ENCODE measurements around the gene SPEG. TPM values are rescaled to one million over a fixed set of nuclear protein-coding genes. Genes with fewer than 3 reads are reported as not detected.

SPEG gene
- total and polyA plus RNA-seq, 2 of the 13 experiments (the other 11 are each of a cell fraction or from before 2014, with no cell fraction given): 0.18 to 0.24 TPM

DNA sequence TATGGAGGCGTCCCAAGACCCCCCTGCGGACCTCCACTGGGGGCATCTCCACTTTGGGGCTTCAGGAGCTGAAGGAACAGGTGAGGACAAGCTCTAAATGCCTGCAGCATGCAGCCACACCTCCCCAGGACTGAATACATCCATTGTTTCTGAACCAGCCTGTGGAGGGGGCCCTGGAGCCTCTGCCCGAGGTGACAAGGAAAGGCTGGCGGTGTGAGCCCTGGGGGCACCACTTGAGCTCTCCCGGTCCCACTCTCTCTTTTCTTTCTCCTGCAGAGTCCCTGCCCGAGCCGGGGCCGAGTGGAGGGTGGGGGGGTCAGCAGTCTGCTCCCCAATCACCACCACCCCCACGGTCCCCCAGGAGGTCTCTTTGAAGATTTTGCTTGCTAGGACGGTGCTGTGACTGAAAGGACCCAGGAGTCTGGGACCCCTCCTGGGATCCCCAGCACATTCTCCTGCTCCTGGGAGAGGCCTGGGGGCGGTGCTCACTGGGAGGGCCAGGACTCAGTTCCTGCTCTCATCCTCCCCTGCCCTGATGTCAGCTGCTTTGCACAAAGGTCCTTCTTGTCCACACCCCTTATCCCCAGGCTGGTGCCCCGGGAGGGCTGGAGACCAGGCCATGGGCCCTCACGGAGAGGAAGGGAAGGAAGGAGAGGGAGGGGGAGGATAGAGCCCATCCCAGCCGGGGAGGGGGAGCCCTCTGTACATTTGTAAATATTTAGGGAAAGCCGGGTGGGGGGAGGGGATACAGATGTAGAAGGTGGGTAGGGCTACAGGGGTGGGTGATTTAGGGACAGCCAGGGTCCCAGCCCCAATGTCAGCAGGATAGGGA lies 103.2 kb downstream of the SPEG start (continued):
- TF ChIP-seq, protein P1, sequence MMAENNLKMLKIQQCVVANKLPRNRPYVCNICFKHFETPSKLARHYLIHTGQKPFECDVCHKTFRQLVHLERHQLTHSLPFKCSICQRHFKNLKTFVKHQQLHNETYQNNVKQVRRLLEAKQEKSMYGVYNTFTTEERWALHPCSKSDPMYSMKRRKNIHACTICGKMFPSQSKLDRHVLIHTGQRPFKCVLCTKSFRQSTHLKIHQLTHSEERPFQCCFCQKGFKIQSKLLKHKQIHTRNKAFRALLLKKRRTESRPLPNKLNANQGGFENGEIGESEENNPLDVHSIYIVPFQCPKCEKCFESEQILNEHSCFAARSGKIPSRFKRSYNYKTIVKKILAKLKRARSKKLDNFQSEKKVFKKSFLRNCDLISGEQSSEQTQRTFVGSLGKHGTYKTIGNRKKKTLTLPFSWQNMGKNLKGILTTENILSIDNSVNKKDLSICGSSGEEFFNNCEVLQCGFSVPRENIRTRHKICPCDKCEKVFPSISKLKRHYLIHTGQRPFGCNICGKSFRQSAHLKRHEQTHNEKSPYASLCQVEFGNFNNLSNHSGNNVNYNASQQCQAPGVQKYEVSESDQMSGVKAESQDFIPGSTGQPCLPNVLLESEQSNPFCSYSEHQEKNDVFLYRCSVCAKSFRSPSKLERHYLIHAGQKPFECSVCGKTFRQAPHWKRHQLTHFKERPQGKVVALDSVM (CRISPR knock-in tag; IDR thresholded peaks at IDR 0.05): no peak
- TF ChIP-seq, protein P2, sequence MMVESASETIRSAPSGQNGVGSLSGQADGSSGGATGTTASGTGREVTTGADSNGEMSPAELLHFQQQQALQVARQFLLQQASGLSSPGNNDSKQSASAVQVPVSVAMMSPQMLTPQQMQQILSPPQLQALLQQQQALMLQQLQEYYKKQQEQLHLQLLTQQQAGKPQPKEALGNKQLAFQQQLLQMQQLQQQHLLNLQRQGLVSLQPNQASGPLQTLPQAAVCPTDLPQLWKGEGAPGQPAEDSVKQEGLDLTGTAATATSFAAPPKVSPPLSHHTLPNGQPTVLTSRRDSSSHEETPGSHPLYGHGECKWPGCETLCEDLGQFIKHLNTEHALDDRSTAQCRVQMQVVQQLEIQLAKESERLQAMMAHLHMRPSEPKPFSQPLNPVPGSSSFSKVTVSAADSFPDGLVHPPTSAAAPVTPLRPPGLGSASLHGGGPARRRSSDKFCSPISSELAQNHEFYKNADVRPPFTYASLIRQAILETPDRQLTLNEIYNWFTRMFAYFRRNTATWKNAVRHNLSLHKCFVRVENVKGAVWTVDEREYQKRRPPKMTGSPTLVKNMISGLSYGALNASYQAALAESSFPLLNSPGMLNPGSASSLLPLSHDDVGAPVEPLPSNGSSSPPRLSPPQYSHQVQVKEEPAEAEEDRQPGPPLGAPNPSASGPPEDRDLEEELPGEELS (CRISPR knock-in tag; IDR thresholded peaks at IDR 0.05): peak; percentile 11; the same call in 1 of the 2 replicates
- TF ChIP-seq ZNF678 (CRISPR knock-in tag; IDR thresholded peaks at IDR 0.05) (0 out of 2 replicates have a peak, but pooled peaks have one; percentile 18), ZNF441 (CRISPR knock-in tag; IDR thresholded peaks at IDR 0.05; ENCODE audit: borderline replicate concordance) (no peak), ZNF121 (CRISPR knock-in tag; IDR thresholded peaks at IDR 0.05) (no peak), RBM22 (optimal IDR thresholded peaks at IDR 0.05; ENCODE audit: low read length) (peak; percentile 79), PAF1 (CRISPR knock-in tag; IDR thresholded peaks at IDR 0.05) (peak; percentile 65; the same call in 1 of the 2 replicates), STAG1 (CRISPR knock-in tag; IDR thresholded peaks at IDR 0.05) (peak; percentile 44), AGO1 (IDR thresholded peaks at IDR 0.05; ENCODE audit: low read depth, low read length, poor library complexity, severe bottlenecking) (peak; percentile 94), SMAD1 (CRISPR knock-in tag; IDR thresholded peaks at IDR 0.05; ENCODE audit: borderline replicate concordance, low read depth) (0 out of 2 replicates have a peak, but pooled peaks have one; percentile 7), ZNF724P (CRISPR knock-in tag; IDR thresholded peaks at IDR 0.05; ENCODE audit: borderline replicate concordance) (0 out of 2 replicates have a peak, but pooled peaks have one; percentile 30), HNRNPLL (IDR thresholded peaks at IDR 0.05; ENCODE audit: low read depth, low read length, poor library complexity, severe bottlenecking) (peak; percentile 17), SOX5 (CRISPR knock-in tag; IDR thresholded peaks at IDR 0.05; ENCODE audit: borderline replicate concordance) (peak; percentile 20; the same call in 1 of the 2 replicates)
- TF ChIP-seq, protein P3, sequence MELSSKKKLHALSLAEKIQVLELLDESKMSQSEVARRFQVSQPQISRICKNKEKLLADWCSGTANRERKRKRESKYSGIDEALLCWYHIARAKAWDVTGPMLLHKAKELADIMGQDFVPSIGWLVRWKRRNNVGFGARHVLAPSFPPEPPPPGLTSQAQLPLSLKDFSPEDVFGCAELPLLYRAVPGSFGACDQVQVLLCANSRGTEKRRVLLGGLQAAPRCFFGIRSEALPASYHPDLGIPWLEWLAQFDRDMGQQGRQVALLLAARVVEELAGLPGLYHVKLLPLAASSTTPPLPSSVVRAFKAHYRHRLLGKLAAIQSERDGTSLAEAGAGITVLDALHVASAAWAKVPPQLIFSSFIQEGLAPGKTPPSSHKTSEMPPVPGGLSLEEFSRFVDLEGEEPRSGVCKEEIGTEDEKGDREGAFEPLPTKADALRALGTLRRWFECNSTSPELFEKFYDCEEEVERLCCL (CRISPR knock-in tag; IDR thresholded peaks at IDR 0.05; ENCODE audit: borderline replicate concordance): no peak
- TF ChIP-seq, protein P4, sequence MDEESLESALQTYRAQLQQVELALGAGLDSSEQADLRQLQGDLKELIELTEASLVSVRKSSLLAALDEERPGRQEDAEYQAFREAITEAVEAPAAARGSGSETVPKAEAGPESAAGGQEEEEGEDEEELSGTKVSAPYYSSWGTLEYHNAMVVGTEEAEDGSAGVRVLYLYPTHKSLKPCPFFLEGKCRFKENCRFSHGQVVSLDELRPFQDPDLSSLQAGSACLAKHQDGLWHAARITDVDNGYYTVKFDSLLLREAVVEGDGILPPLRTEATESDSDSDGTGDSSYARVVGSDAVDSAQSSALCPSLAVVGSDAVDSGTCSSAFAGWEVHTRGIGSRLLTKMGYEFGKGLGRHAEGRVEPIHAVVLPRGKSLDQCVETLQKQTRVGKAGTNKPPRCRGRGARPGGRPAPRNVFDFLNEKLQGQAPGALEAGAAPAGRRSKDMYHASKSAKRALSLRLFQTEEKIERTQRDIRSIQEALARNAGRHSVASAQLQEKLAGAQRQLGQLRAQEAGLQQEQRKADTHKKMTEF (CRISPR knock-in tag; IDR thresholded peaks at IDR 0.05): peak; percentile 20; the same call in 1 of the 2 replicates
- TF ChIP-seq, protein P5, sequence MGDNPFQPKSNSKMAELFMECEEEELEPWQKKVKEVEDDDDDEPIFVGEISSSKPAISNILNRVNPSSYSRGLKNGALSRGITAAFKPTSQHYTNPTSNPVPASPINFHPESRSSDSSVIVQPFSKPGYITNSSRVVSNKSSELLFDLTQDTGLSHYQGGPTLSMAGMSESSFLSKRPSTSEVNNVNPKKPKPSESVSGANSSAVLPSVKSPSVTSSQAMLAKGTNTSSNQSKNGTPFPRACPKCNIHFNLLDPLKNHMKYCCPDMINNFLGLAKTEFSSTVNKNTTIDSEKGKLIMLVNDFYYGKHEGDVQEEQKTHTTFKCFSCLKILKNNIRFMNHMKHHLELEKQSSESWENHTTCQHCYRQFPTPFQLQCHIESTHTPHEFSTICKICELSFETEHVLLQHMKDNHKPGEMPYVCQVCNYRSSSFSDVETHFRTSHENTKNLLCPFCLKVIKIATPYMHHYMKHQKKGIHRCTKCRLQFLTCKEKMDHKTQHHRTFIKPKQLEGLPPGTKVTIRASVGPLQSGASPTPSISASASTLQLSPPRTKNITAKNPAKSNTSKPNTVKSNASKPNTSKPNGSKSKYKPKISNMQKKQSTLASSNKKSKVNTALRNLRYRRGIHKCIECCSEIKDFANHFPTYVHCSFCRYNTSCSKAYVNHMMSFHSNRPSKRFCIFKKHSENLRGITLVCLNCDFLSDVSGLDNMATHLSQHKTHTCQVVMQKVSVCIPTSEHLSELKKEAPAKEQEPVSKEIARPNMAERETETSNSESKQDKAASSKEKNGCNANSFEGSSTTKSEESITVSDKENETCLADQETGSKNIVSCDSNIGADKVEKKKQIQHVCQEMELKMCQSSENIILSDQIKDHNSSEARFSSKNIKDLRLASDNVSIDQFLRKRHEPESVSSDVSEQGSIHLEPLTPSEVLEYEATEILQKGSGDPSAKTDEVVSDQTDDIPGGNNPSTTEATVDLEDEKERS (CRISPR knock-in tag; IDR thresholded peaks at IDR 0.05): 0 out of 2 replicates have a peak, but pooled peaks have one; percentile 41
